ENCODE results near the gene ANKRD17.

The ANKRD17 gene

GRCh38 chr4:73051625-73052024, 207.0 kb downstream of the ANKRD17 start:
- no peak for DNase-seq

GRCh38 chr4:73045879-73046278, 212.7 kb downstream of the ANKRD17 start:
- DNase-seq = no peak

- no peak for DNase-seq
These were observed 221.5 kb downstream of the ANKRD17 start for GRCh38 chr4:73037057-73037456.

GRCh38 chr4:73036123-73036522, 222.5 kb downstream of the ANKRD17 start:
- DNase-seq = no peak

- DNase-seq = no peak
These were observed 223.7 kb downstream of the ANKRD17 start for GRCh38 chr4:73034896-73035295.

- no peak for DNase-seq
These were observed 230.0 kb downstream of the ANKRD17 start for GRCh38 chr4:73028621-73029020.
